ENCODE data around the gene IL32. TPM values are rescaled to one million over a fixed set of nuclear protein-coding genes. Genes with fewer than 3 reads are reported as not detected.

Gene IL32
- total RNA-seq, 2 donors from 2014 or later = 184 to 238 TPM

DNA sequence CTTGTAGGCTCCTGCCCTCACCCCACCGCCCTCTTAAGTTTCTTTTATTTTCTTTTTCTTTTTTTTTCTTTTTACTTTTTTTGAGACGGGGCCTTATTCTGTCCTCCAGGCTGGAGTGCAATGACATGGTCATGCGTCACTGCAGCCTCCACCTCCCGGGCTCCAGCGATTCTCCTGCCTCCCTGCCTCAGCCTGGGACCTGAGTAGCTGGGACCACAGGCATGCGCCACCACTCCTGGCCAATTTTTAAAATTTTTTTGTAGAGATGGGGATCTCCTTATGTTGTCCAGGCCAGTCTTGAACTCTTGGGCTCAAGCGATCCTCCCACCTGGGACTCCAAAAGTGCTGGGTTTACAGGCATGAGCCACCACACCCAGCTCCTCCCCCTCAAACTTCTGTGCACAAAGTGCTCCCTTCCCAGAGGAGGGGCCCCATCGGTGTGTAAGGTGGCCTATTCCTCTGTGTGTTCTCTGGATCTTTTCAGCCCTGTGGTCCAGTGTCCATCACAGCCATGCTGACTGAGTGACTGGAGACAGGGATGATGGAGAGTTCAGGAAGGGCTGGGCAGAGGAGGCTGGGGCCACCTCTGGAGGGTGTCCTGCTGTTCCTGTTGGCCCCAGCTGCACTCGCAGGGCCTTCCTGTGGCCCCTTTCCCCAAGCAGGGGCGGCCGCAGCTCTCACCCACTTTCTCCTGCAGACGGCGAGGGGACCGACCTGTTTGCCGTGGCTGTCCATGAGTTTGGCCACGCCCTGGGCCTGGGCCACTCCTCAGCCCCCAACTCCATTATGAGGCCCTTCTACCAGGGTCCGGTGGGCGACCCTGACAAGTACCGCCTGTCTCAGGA is 8.9 kb upstream of the IL32 start:
- DNase-seq = no peak
- no peak overlapping the region for H3K27ac ChIP-seq
- intact Hi-C loops (cut with DNase I) = loop anchor here (10.0 kb wide), 1 partner anchor 58 kb away; the partner anchor contains the start of gene ZNF205
- no peak overlapping the region for H3K4me3 ChIP-seq
- no peak for ATAC-seq
- no peaks in the 10 kb centered on the region for H3K27me3 ChIP-seq
- 89 to 92% methylated on average over 18 to 19 of the region's 19 CpGs for WGBS, 2 donors
- H3K4me1 ChIP-seq = peaks cover 26% of the 10 kb centered on the region
- no peaks in the 10 kb centered on the region for H3K36me3 ChIP-seq (replicated peaks in 1 of 2; ENCODE audit: insufficient read depth in 1 of 2, low read depth in 2 of 2)
- no peaks in the 10 kb centered on the region for H3K9me3 ChIP-seq
- TF ChIP-seq CTCF (IDR thresholded peaks at IDR 0.05) = no peak
- no peak for TF ChIP-seq POLR2A (IDR thresholded peaks at IDR 0.05)

GRCh38 chr16:3057181-3058138 is 8.0 kb upstream of the IL32 start:
- Histone ChIP-seq H3K4me3 (no peak overlapping the region), H3K4me1 (peaks cover 26% of the 10 kb centered on the region), H3K9me3 (no peaks in the 10 kb centered on the region), H3K27me3 (no peaks in the 10 kb centered on the region), H3K36me3 (replicated peaks in 1 of 2; ENCODE audit: insufficient read depth in 1 of 2, low read depth in 2 of 2) (no peaks in the 10 kb centered on the region), H3K27ac (no peak overlapping the region)
- TF ChIP-seq POLR2A (IDR thresholded peaks at IDR 0.05) (no peak), CTCF (IDR thresholded peaks at IDR 0.05) (no peak)
- no peak for DNase-seq
- ATAC-seq = no peak
- WGBS, 2 donors = 90 to 92% methylated on average over 13 to 21 of the region's 22 CpGs
- intact Hi-C loops (cut with DNase I) = loop anchor here (10.0 kb wide), 1 partner anchor 57 kb away; the partner anchor contains the start of gene ZNF205

- TF ChIP-seq POLR2A (IDR thresholded peaks at IDR 0.05) (no peak), CTCF (IDR thresholded peaks at IDR 0.05) (peak in 2 of 7 experiments; percentile 23)
- peak; percentile 61 to 72 (median 66) for DNase-seq
- 0 to 7% methylated on average over 3 to 43 of the region's 77 CpGs for WGBS, 2 donors
- H3K9me3 ChIP-seq = no peaks in the 10 kb centered on the region
- peak overlapping the region; percentile 42 to 78 for H3K4me3 ChIP-seq
- no peaks in the 10 kb centered on the region for H3K36me3 ChIP-seq (replicated peaks in 1 of 2; ENCODE audit: insufficient read depth in 1 of 2, low read depth in 2 of 2)
- H3K27ac ChIP-seq = peak overlapping the region; percentile 86 to 94 (median 89)
- ATAC-seq = peak; percentile 18
- H3K4me1 ChIP-seq = peaks cover 26% of the 10 kb centered on the region
- intact Hi-C loops (cut with DNase I) = loop anchor here (10.0 kb wide), 1 partner anchor 56 kb away; the partner anchor contains the start of gene ZNF205
- no peaks in the 10 kb centered on the region for H3K27me3 ChIP-seq
These were observed 7.1 kb upstream of the IL32 start for GRCh38 chr16:3058139-3059030.

DNA sequence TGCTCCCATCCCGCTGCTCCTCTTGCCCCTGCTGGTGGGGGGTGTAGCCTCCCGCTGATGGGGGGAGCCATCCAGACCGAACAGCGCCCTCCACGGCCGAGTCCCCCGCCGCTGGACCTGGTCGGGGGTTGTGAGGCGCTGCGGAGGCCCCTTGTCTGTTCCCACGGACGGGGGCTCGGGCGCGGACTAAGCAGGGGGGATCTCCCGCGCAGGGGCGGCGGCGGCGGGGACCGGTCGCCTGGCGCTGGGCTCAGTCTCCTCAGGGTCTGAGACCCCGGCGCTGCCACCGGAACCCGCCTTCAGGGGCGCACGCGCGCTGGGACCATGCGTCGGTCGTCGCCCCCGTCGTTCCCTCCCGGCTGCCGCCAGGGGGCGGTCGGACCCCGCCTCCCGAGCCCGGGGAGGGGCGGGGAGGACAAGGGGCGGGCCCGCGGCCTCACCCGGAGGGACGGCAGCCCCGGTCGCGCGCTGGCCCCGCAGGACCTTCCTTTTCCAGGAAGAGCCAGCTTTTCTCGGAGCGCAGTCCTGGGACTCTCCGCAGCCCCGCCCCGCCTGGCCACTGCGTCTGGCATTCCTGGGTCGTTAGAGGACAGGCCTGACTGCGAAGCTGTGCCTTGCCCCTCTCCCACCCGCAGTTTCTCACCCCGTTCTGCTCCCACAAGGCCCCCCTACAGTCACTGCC is 6.3 kb upstream of the IL32 start:
- ATAC-seq (peak; percentile 95), DNase-seq (peak; percentile 94 to 96 (median 96))
- H3K27me3 ChIP-seq = no peaks in the 10 kb centered on the region
- peak overlapping the region; percentile 42 to 78 for H3K4me3 ChIP-seq
- H3K9me3 ChIP-seq = no peaks in the 10 kb centered on the region
- H3K27ac ChIP-seq = peak overlapping the region; percentile 86 to 94 (median 89)
- no peaks in the 10 kb centered on the region for H3K36me3 ChIP-seq (replicated peaks in 1 of 2; ENCODE audit: insufficient read depth in 1 of 2, low read depth in 2 of 2)
- WGBS, 2 donors = 1 to 7% methylated on average over 3 to 52 of the region's 67 CpGs
- peak; percentile 77 to 99 (median 96) for TF ChIP-seq CTCF (IDR thresholded peaks at IDR 0.05)
- TF ChIP-seq POLR2A (IDR thresholded peaks at IDR 0.05) = peak; percentile 45 to 78 (median 77)
- H3K4me1 ChIP-seq = peaks cover 26% of the 10 kb centered on the region
- intact Hi-C loops (cut with DNase I) = loop anchor here (10.0 kb wide), 1 partner anchor 56 kb away; the partner anchor contains the start of gene ZNF205
